Muscle of arm (tissue), 12 donors: ENCODE data around the gene CAMK2D. TPM values are rescaled to one million over a fixed set of nuclear protein-coding genes. Genes with fewer than 3 reads are reported as not detected.

Experiments
- polyA plus RNA-seq, 12 donors: library from polyadenylated mRNA; unstranded; fragments of 120-200 nt; gene quantifications; one replicate each; pipeline ENCODE4 v1.2.1, GENCODE V29; 2013; ENCODE audit not compliant: insufficient read length in 12 of 12

Gene CAMK2D
- polyA plus RNA-seq, 12 donors, result 72.6 to 316 (median 190) TPM

Other genes with a start within 250 kb of the CAMK2D start
- gene ARSJ, start 217.9 kb upstream of the CAMK2D start, polyA plus RNA-seq, result 10 to 100 TPM in 1 of 12 donors, 1 to 10 TPM in 10, not detected in 1; 4.2 to 11.9 (median 6.4) TPM